Measurements from ENCODE around the gene SIAH2.

SIAH2 gene

GRCh38 chr3:150734795-150735119, 28.2 kb downstream of the SIAH2 start:
- DNase-seq (ENCODE audit: low read depth, low spot score): no peak

DNA sequence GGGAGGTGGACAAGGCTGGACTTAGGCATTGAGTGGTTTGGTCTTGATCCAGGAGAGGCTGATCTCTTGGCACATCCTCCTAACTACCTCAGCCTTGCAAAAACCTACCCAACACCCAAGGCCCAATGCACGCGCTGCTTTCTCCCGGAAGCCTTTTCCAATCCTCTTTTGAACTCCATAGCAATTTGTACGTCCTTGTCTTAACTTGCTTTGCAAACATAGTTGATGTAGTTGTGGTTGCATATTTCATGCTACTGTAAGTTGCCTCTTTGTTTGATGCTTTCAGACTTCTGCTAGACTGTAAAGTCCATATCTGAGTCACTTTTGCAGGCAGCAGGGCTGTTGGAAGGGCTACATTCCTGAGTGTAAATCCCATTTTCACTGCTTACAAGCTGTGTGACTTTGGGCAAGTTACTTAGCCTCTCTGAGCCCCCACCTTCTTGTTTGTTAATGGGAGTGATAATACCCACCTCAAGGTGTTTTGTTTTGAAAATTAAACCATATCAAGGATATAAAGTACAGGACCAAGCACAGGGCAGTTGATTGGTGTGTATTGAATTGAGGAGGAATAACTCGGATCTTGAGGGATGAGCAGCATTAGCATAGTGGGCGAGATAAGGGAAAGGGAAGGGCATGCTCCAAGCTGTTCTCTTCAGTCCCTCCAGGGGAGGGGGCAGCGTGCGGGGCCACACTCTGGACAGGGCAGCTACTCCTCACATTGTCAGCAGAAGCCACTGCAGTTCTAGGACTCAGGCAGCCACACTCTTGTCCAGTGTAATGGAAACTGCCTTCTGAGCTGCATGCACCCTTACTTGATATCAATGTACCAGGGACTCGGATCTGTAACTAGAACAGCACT, 28.8 kb downstream of the SIAH2 start:
- peak; percentile 53 for DNase-seq (ENCODE audit: low read depth, low spot score)

- peak; percentile 58 for DNase-seq (ENCODE audit: low read depth, low spot score)
These were observed 29.5 kb downstream of the SIAH2 start for GRCh38 chr3:150733373-150733935.

- DNase-seq (ENCODE audit: low read depth, low spot score): no peak
These were observed 33.1 kb downstream of the SIAH2 start for GRCh38 chr3:150729682-150730360.

GRCh38 chr3:150727653-150728502, 35.1 kb downstream of the SIAH2 start:
- DNase-seq (ENCODE audit: low read depth, low spot score): no peak

DNA sequence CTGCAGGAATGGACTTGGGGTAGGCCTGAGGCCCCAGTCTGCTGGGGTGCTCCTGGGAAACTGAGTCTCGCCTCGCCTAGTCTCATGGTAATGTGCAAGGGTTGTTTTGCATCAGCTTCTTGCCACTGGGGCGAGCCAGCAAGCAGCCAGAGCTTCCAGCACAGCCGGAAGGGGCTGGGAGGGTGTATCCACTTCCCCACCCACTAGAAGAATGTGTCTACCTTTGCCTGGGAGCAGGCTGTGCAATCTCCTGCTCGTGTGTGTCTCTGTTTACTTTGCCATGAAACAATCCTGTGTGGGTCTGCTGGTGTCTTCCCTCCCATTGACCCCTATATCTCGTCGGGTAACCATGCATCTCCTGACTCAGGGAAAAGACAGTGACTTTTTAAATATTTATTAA, 37.4 kb downstream of the SIAH2 start:
- DNase-seq (ENCODE audit: low read depth, low spot score): no peak

GRCh38 chr3:150723946-150724345, 39.0 kb downstream of the SIAH2 start:
- DNase-seq (ENCODE audit: low read depth, low spot score): no peak

GRCh38 chr3:150722267-150722666, 40.7 kb downstream of the SIAH2 start:
- DNase-seq (ENCODE audit: low read depth, low spot score): no peak

DNA sequence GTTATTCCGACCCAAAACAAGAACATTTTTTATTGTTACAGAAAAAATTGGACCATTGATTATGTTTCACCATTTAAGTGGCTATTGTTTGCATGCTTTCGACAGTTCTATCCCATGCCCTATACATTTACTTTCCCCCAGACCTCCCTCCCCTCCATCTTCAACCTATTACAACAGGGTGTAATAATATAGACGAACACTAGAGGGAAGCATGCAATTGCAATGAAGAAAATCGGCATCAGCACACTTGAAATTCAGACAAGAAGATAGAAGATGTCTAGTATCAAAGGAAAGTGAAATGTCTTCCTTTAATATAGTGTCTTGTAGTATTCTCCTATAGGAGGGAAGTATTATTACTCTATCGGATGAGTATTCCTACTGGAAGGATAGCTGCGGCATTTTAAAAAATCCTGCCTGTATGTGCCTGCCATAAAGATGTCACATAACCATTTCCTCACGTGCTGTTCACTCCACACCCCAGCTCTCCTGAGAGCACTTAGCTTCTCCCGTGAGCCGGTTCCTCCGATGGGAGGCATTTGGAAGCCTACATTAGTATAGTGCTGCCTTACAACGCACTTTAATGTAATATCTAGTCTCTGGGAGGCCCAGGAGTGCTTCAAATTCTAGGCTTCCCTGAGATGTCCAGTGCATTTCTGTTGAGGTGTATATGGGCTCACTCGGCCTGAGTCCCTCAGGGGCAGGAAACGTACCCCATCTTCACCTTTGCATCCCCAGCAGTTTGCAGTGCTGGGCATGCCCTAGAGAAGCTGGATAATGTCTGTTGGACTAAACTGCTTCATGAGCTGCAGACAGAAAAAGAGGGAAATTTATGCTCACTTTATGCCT, 41.5 kb downstream of the SIAH2 start:
- DNase-seq (ENCODE audit: low read depth, low spot score): peak; percentile 75

GRCh38 chr3:150720444-150720843, 42.5 kb downstream of the SIAH2 start:
- DNase-seq (ENCODE audit: low read depth, low spot score): no peak

DNA sequence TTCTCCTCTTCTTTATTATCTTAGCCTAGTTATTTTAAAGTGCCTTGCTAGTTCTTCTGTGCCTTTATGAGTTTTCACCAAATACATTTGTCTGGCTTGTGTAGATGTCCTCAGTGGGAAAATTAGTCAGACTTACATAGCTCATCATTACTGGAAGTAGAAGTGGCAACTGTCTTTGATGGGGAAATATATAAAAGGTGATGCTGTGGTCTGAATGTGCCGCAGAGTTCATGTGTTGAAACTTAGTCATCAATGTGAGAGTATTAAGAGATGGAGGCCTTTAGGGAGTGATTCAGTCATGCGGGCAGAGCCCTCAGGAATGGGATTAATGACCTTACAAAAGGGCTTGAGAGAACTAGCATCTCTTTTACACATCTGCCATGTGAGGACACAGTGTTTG, 52.9 kb downstream of the SIAH2 start:
- no peak for DNase-seq (ENCODE audit: low read depth, low spot score)

- peak; percentile 97 for DNase-seq (ENCODE audit: low read depth, low spot score)
These were observed 59.1 kb downstream of the SIAH2 start, which contains the start of gene ERICH6 for GRCh38 chr3:150703756-150704344. TSS of gene ERICH6 (minus strand) at chr3:150703920. CDS start at chr3:150703898, 22 bp downstream.

DNA sequence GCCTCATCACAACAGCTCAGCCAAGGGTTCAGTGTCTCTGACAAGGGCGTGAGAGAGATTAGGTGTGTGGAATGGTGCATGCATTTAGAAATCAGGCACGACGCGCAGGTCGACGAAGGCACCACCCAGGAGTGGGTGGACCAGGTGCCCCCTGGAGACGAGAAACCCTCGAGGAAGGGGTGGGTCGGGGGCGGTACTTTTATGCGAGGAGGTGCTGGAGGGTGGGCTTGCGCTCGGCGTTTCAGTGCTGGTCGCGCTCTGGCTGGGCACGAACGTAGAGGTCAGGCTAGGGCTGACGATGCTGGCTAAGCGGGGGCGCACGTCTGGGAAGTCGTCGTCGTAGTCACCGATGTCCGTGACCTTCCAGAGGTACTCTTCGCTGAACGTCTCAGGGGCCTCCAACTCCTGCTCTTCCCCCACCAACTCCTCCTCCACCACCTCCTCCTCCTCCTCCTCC, 59.6 kb downstream of the SIAH2 start:
- no peak for DNase-seq (ENCODE audit: low read depth, low spot score)

DNA sequence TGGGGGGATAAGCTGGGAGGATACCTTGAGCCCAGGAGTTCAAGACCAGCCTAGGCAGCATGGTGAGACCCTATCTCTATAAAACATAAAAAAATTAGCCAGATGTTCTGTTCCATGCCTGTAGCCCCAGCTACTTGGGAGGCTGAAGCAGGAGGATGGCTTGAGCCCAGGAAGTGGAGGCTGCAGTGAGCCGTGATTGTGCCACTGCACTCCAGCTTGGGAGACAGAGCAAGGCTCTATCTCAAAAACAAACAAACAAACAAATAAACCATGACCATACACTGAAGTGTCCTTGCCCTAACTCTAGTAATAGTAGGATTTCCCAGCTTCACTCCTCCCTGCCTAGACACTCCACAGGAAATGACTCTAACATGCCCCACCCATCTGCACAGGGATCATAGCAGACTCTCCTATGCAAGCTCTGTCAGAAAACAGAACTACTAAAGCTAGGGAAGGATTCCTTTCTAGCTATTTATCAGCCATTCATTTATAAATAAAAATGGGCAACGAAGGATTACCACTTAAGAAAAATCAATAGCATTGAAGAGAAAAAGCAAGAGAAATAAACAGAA, 63.8 kb downstream of the SIAH2 start:
- DNase-seq (ENCODE audit: low read depth, low spot score): no peak

GRCh38 chr3:150697646-150698045, 65.3 kb downstream of the SIAH2 start:
- DNase-seq (ENCODE audit: low read depth, low spot score): no peak

DNA sequence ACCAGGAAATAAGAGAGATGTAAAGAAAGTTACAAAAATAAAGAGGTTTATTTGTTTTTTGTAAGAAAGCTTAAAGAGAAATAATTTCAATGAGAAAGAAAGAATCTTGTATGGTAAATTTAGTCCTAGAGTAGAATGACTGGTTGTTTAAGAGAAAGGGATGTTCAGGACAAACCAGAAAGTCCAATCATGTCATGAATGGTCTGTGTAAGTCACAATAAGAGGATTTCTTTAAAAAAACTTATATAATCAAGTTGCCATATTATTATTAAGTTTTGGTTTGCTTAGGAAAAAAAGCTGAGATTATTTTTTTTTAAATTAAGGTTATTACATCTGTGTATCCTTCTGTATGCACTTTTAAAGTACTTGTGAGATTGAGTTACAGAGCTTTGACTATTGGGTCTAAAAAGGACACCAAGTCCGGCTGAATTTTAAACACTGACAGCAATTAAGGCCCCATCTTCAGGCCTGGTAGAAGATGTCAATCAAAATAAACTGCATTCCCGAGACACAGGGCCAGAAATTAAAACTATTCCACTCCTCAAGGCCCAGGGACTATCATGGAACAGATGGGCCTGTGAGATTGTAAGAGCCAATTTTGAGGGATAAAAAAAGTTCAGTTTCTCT, 71.4 kb downstream of the SIAH2 start:
- no peak for DNase-seq (ENCODE audit: low read depth, low spot score)

Measured in astrocyte of the hippocampus (primary cell).